HG03565 (cell line): Measurements from ENCODE around the gene ARHGEF7.
"Not testable (repeated sequence)": the region's sequence is repeated elsewhere in the genome, so short reads cannot be mapped to it uniquely, and the experiment has no call there.

Experiments used
- ATAC-seq: cut with Tn5 transposase; IDR thresholded peaks from one replicate; pipeline ENCODE4 v1.9.1; 2021; ENCODE audit warnings: mild to moderate bottlenecking, moderate library complexity; ENCODE audit not compliant: unreplicated experiment

The ARHGEF7 gene

DNA sequence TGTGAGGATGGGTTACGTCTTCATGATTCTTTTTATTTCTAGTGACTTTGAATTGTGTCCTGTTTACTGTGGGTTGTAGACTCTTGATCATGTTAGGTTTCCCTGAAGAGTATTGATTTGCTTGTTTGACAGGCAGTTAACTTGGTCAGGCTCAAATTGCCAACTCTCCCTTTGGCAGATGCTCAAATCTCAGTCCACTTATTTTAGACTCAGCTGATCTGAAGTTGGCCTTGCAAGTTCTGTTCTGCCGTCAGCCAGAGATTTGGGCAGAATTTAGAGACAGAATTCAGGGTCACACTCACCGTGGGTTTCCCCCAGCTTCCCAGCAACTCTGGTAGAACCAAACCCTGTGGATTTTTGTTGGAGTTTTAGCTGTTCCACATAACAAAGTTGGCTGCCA is 133.7 kb downstream of the ARHGEF7 start:
- no peak for ATAC-seq

GRCh38 chr13:111249637-111250360 is 134.7 kb downstream of the ARHGEF7 start:
- no peak for ATAC-seq

DNA sequence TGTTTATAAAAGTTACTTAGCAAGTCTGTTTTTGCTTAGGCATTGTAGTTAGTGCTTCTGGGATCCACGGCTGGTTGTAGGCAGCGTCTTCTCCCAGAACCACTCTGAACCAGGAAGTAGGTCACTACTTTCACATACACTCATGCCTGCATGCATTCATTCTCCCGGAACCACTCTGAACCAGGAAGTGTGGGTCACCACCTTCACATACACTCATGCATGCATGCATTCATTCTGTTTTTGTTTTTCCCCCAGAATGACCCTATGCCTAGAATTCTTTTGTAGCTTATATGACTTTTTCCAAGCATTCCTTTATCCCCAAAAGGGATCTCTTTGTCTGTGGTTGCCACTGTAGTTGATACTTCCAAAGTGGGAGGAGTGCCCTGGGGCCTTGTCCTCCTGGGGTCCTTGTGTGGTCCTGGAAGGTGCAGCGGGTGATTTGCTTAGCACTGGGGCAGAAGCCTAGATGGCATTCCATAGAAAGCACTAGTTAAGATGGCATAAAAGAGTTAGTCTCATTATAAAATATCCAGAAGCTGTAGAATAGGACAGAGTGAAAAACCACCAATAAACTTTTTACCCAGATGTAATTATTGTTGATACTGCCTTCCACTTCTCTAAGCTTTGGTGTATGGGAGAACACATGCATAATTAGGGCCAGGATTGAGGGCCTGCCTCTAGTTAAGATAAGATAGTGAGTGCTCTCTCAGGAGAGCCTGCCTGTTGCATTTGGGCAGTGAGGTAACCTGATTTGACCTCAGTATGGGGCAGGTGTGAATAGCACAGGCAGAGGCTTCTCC is 136.7 kb downstream of the ARHGEF7 start:
- ATAC-seq = no peak

DNA sequence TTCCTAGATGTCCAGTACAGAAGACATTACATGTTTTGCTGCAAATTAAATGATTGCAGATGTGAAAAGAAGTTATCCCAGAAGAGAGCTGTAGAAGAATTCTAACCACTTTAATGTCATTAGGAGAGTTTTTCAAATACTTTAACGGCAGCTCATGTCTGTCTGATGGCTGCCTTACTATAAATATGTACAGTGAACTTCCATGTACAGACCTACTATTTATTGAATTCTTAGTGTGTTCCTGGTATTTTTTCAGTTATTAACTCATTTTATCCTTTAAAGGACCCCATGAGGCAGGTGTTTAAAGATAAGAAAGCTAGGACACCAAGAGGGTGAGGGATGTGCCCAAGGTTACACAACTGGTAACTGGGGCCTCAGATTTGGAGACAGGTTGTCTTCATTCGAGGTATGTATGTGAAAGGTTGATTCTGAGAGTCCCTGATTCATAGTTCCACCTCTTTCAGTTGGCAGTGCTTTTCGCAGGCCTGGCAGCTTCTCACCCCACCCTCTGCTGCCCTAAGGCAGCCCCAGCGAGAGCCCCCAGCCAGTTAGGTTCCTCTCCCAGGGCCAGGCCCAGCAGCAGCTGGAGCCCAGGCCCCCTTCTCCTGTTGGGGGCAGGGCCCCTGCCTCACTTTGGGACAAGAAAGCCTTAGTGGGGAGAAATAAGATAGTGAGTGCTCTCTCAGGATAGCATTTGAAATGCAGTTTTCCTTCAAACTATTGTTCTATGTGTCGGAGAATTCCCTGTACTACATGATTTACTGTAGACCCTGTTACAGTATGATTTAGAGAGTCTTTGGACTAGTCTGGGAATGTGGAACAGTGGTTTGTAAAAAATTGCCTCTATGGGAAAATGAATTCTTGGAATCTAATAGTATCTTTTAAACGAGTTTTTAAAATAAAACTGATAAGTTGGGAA is 137.6 kb downstream of the ARHGEF7 start:
- ATAC-seq = no peak

GRCh38 chr13:111253365-111253872 is 138.3 kb downstream of the ARHGEF7 start:
- ATAC-seq = no peak

DNA sequence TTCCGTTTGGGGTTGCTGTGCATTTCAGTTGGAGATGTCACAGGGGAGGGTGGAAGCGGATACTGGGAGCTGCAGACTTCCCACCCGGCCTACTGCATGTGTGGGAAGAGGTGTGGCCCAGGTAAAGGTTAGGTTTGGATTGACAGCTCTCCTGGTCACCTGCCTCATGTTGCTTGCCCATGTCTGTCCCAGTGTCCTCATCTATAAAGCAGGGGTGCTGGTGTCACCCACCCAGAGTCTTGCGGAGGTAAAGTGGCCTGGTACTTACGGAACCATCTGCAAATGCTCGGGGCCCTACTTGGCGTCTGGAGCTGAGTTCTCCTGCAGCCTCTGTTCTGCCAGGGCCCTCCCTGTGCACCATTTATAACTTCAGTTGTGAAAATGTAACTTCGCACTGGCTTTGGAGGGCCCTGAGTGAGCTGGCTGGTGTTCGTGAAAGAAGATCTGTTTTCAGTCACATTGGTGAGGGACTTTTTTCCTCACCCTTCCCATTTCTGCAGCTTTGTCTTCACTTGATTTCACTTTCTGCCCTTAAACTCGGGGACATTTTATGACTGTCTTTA is 140.2 kb downstream of the ARHGEF7 start:
- no peak for ATAC-seq

DNA sequence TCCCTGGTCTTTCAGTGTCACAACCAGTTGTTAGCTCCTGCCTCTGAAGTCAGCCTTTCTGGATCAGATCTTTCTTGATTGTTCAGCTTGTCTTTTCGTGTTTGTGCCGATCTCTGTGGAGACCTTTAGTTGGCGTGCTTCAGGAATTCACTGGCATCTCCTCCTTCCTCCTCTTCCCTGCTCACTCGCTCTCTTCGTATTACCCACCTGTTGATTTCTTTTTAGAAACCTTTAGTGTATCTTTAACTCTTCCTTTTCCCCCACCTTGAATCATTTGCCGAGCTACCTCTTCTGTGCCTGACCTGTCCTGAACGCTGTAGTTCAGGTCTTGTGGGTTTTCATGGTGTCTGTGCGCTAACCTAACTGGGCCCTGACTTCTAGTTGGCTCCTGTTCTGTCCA is 141.3 kb downstream of the ARHGEF7 start:
- no peak for ATAC-seq

DNA sequence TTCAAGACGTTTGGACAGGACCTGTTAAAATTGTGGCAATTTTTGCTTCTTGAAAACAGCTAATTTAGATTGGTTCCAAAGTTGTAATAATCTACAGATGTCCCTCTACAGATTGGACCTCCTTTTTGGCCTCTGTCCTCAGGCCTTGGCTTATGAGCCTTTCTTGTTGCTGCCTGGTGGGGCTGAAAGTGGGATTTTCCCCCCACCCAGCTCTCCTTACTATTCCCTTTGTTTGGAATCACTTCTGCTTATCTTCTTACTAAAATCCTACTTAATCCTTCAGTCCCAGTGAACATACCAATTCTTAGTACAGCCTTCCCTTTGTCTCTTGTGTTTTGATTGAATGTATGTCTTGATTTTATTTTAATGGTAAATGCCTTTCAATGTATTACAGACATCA is 141.8 kb downstream of the ARHGEF7 start:
- no peak for ATAC-seq

DNA sequence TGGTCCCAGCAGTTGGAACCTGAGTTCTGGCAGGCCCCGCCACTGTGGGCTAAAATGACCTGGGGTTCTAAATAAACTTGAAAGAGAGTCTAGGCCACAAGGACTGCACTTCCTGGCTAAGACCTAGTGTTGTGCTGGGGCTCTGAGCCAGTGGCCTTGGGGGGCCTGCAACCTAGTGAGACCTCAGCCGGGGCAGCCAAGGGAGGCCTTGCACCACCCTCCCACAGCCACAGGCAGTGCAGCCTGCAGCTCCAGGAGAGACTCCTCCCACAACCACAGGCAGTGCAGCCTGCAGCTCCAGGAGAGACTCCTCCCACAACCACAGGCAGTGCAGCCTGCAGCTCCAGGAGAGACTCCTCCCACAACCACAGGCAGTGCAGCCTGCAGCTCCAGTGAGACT is 142.8 kb downstream of the ARHGEF7 start:
- ATAC-seq = not testable (repeated sequence)

DNA sequence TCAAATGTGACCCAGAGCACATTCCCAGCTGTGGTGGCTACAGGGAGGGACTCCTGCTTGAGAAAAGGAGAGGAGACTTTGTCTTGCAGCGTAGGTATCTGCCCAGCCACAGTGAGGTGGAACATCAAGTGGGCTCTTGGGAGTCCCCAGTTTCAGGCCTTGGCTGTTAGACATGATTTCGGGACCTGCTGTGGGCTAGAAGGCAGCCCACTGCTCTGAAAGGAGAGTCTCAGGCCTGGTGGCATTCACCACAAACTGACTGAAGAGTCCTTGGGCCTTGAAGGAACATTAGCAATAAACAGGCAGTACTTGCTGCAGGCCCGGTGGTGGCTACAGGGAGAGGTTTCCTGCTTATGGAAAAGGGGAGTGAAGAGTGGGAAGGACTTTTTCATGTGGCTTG is 143.5 kb downstream of the ARHGEF7 start:
- ATAC-seq = no peak

DNA sequence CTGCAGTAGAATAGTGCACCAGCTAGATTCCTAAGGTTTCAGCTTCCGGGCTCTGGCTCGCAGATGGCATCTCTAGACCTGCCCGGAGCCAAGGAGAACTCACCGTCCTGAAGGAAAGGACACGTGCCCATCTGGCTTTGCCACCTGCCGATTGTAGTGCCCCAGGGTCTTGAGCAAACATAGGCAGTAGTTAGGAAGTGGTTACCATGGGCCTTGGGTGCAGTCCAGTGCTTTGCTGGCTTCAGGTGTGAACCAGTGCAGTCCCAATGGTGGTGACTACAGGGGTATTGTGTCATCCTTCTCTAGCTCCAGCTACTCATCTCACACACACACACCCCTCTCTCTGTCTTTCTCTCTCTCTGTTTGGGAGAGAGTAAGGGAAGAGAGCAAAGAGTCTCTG is 143.9 kb downstream of the ARHGEF7 start:
- no peak for ATAC-seq

- ATAC-seq = no peak
Observed at GRCh38 chr13:111261326-111261725, 146.2 kb downstream of the ARHGEF7 start.

DNA sequence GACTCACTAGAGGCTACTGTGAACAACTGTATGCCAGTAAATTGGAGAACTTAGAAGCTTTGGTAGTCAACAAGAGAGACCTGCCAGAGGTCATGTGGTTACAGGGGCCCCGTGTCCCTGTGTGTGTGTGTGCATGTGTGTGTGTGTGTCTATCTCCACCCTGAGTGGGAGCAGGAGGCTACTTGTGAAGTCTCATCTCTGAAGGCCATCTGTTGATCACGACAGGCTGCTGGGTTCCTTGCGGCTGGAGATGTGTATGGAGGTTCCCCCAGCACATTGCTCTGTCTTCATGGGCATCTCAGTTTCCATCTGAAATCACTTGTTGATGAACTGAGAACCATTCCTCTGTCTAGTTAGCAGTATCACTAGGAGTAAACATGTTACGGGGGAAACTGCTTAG is 147.2 kb downstream of the ARHGEF7 start:
- ATAC-seq = no peak

- ATAC-seq = no peak
Observed at GRCh38 chr13:111262715-111263114, 147.6 kb downstream of the ARHGEF7 start.

- no peak for ATAC-seq
Observed at GRCh38 chr13:111263566-111263965, 148.5 kb downstream of the ARHGEF7 start.

DNA sequence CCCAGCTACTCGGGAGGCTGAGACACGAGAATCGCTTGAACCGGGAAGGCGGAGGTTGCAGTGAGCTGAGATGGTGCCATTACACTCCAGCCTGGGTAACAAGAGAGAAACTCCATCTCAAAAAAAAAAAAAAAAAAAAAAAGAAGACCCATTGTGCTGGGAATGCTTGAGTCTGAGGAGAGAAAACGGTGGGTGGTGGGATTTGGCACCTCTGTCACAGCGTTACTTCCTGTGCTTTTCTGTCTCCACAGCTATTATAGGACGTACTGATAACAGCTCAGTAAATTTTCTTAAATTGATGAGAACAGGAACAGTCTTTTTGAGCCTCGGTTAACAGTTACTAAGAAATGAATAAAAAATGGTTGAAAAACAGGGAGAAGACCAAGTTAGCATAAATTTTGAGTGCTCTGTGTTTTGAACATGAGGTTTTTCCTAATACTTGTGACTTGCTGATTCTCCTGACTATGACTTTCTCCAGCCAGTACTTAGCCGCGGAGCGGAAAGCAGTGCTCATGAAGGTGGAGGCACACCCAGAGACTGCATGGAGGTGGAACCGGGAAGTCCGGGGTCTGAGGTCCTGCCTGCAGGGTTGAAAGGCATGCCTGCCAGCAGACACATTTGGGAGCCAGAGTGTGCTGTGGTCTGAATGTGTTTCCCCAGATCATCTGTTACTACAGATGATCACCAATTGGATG is 150.0 kb downstream of the ARHGEF7 start:
- ATAC-seq = no peak

DNA sequence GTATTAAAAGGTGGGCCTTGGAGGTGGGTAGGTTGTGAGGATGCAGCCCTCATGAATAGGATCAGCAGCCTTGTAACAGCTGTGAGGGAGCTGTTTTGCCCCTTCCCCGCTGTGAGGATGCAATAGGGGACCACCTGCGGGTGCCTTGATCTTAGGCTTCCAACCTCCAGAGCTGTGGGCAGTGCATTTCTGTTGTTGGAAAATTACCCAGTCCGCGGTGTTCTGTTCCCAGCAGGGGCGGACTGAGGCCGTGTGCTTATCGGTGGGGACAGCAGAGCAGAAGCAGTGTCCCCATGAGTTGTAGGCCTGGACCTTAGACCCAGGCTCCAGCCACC is 150.6 kb downstream of the ARHGEF7 start:
- ATAC-seq = no peak

DNA sequence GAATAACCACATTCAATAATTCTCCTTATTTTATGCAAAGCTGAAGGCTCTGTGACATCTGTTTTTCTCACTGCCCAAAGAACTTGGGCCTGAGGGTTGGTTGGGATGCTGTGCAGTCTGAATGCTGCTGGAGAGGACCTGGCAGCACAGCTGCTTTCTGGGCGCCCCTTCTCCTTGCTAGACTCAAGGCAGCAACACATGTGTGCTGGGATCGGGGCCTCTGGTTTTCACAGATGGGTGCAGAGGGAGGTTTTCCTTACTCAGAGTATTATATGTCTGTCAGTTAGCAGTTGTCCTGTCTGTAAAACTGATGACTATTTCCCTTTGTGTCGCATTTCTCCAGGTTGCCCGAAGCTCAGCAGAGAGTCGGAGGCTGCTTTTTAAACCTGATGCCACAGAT is 152.1 kb downstream of the ARHGEF7 start:
- ATAC-seq = no peak

- ATAC-seq = no peak
Observed at GRCh38 chr13:111267784-111268183, 152.7 kb downstream of the ARHGEF7 start.

- no peak for ATAC-seq
Observed at GRCh38 chr13:111269508-111269907, 154.4 kb downstream of the ARHGEF7 start.
